ENCODE data around the gene ZNF574. TPM values are rescaled to one million over a fixed set of nuclear protein-coding genes. Genes with fewer than 3 reads are reported as not detected.
A peak's percentile ranks its signal among the peaks of the same experiment; 100 is the strongest.

Gene ZNF574
- total RNA-seq, 1 experiment from 2014 or later, result 35.6 TPM

DNA sequence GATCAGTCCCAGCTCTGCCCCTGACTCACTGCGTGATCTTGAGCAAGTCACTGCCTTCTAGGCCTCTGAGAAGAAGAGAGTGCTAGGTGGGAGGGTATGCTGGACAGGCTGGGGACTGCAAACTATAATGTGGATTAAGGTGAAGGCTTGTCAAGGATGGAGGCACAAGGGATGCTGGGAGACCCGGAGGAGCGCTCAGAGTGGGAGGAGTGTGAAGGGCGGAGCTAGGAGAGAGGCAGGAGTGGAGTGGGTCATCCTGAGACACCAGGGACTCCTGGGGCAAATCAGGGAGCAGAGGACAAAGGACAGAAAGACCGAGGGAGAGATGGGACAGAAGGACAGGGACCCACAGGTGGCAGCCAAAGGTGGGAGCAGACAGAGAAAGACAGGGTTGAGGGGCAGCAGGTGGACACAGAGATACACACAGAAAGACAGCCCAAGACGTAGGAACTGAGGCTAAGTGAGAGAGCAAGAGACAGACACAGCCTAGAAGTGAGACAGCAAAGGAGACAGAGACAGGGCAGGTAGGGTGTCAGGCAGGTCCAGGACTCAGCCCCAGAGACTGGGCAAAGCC, 8.6 kb upstream of the ZNF574 start:
- DNase-seq, result no peak

More for the DNA sequence above, 8.6 kb upstream of the ZNF574 start:
- no peaks in the 10 kb centered on the region for H3K9me3 Mint-ChIP-seq
- Histone ChIP-seq H2AK5ac (ENCODE audit: insufficient read length, low read length) (no peak overlapping the region), H4K91ac (ENCODE audit: insufficient read length, low read depth, low read length) (no peak overlapping the region), H4K8ac (replicated peaks; ENCODE audit: insufficient read length, low read depth, low read length) (no peak overlapping the region), H3K18ac (ENCODE audit: insufficient read length, low read depth, low read length) (no peak overlapping the region), H3K56ac (ENCODE audit: insufficient read length, low read depth, low read length) (no peak overlapping the region), H2BK15ac (ENCODE audit: low read depth, low read length) (no peak overlapping the region), H3K4me1 (ENCODE audit: insufficient read depth, low read length) (peaks cover 2% of the 10 kb centered on the region; the same call in 1 of the 2 replicates), H3K79me2 (ENCODE audit: insufficient read depth, low read length) (peaks cover 3% of the 10 kb centered on the region; the same call in 1 of the 2 replicates), H2BK12ac (ENCODE audit: insufficient read length, low read depth, low read length) (no peak overlapping the region), H3K27me3 (ENCODE audit: insufficient read depth, low read length) (no peaks in the 10 kb centered on the region), H3K23me2 (ENCODE audit: insufficient read length, low read depth, low read length, poor library complexity, severe bottlenecking) (peaks cover 16% of the 10 kb centered on the region), H4K20me1 (ENCODE audit: control insufficient read depth, insufficient read depth, insufficient read length) (no peaks in the 10 kb centered on the region), H2BK20ac (ENCODE audit: low read depth, low read length, poor library complexity, severe bottlenecking) (no peak overlapping the region), H3K23ac (ENCODE audit: insufficient read length, low read depth, low read length) (no peak overlapping the region), H3K27ac (ENCODE audit: insufficient read length, low read depth, low read length) (no peak overlapping the region), H3K9me3 (ENCODE audit: control insufficient read depth, low read depth, low read length) (no peaks in the 10 kb centered on the region), H3K9ac (ENCODE audit: extremely low read depth, insufficient read length, low read length) (peak overlapping the region; percentile 4), H4K5ac (ENCODE audit: insufficient read length, low read depth, low read length) (no peak overlapping the region), H2AFZ (ENCODE audit: low read length) (no peak overlapping the region), H3T11ph (ENCODE audit: low read length) (no peak overlapping the region), H3K4ac (ENCODE audit: low read depth, low read length) (no peak overlapping the region), H2BK120ac (ENCODE audit: low read depth, low read length, poor library complexity, severe bottlenecking) (no peak overlapping the region), H3K14ac (ENCODE audit: insufficient read depth, low read length) (no peak overlapping the region), H3K4me2 (ENCODE audit: insufficient read depth, insufficient read length, low read length) (peak overlapping the region; percentile 81), H3K79me1 (ENCODE audit: insufficient read depth, low read depth, low read length, poor library complexity, severe bottlenecking) (no peaks in the 10 kb centered on the region), H2BK5ac (ENCODE audit: insufficient read length, low read length) (no peak overlapping the region)
- H3K27me3 Mint-ChIP-seq (ENCODE audit: low read depth), result no peaks in the 10 kb centered on the region; the same call in 1 of the 2 replicates
- no peak overlapping the region for H3K4me3 Mint-ChIP-seq
- no CpG with 5 or more reads among the region's 6 CpGs for WGBS (ENCODE audit: extremely low coverage, insufficient read length, low lambda C conversion rate)
- no peak for TF ChIP-seq CTCF (conservative IDR thresholded peaks at IDR 0.05)
- H3K27ac Mint-ChIP-seq, result no peak overlapping the region
- peaks cover 17 to 32% (median 30%) of the 10 kb centered on the region in 3 experiments for H3K36me3 Mint-ChIP-seq (ENCODE audit: insufficient read depth in 1 of 3, low read depth in 3 of 3)
- H3K4me1 Mint-ChIP-seq, result peaks cover 9 to 14% of the 10 kb centered on the region in 2 experiments

All from H9 (cell line).